Vagina (tissue), 2 donors: ENCODE data around the gene SLC6A4.

Experiments used
- POLR2A ChIP-seq, 2 donors: fragments of 450-650 bp; IDR thresholded peaks; one replicate each; pipeline ENCODE4 v1.6.1; 2017; ENCODE audit warnings: antibody characterized with exemption in 2 of 2, mild to moderate bottlenecking in 2 of 2, moderate library complexity in 2 of 2
- POLR2AphosphoS5 ChIP-seq, 2 donors: sonication (generic); formaldehyde crosslinking; IDR thresholded peaks; one replicate each; pipeline ENCODE4 v1.9.0; 2017; ENCODE audit warnings: antibody characterized with exemption in 2 of 2, mild to moderate bottlenecking in 2 of 2, low read depth in 1 of 2; ENCODE audit not compliant: insufficient read depth in 1 of 2
- TF ChIP-seq, protein P1 (sequence below), 3 experiments: fragments of 450-650 bp in 2 of 3; fragments of 200-600 bp in 1 of 3; sonication (generic) in 1 of 3; IDR thresholded peaks; one replicate each; pipeline ENCODE4 v1.5.1; 2017 to 2019; ENCODE audit warnings: antibody characterized with exemption in 3 of 3, mild to moderate bottlenecking in 2 of 3, moderate library complexity in 2 of 3

GRCh38 chr17:30170415-30170987 is 65.0 kb downstream of the SLC6A4 start:
- TF ChIP-seq, protein P1, sequence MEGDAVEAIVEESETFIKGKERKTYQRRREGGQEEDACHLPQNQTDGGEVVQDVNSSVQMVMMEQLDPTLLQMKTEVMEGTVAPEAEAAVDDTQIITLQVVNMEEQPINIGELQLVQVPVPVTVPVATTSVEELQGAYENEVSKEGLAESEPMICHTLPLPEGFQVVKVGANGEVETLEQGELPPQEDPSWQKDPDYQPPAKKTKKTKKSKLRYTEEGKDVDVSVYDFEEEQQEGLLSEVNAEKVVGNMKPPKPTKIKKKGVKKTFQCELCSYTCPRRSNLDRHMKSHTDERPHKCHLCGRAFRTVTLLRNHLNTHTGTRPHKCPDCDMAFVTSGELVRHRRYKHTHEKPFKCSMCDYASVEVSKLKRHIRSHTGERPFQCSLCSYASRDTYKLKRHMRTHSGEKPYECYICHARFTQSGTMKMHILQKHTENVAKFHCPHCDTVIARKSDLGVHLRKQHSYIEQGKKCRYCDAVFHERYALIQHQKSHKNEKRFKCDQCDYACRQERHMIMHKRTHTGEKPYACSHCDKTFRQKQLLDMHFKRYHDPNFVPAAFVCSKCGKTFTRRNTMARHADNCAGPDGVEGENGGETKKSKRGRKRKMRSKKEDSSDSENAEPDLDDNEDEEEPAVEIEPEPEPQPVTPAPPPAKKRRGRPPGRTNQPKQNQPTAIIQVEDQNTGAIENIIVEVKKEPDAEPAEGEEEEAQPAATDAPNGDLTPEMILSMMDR (IDR thresholded peaks at IDR 0.05): no peak
- TF ChIP-seq POLR2A (IDR thresholded peaks at IDR 0.05) (no peak), POLR2AphosphoS5 (IDR thresholded peaks at IDR 0.05; ENCODE audit: insufficient read depth in 1 of 2, low read depth in 1 of 2) (peak in 1 of 2 donors; percentile 15)
